GM13977 (cell line): ENCODE results near the gene COL5A1.

ENCODE experiments used
- DNase-seq: peaks from one replicate; pipeline ENCODE4 v3.0.0; 2012; ENCODE audit warnings: low spot score
- in situ Hi-C: fragments of 300-500 bp; cut with MboI; formaldehyde crosslinking; loops from one replicate; pipeline ENCODE4 v1.12.0; 2022; ENCODE audit warnings: low sequenced_read_pairs, low pct_unique_long_range_greater_than_20kb, mixed read lengths, inconsistent platforms; ENCODE audit not compliant: unreplicated experiment
- TF ChIP-seq, protein P1 (sequence below): IDR thresholded peaks from 2 replicates; pipeline ENCODE4 v1.5.1; 2012; ENCODE audit warnings: mild to moderate bottlenecking, control low read depth; ENCODE audit not compliant: insufficient read depth; ENCODE audit errors: extremely low read depth, missing control alignments

COL5A1 gene

DNA sequence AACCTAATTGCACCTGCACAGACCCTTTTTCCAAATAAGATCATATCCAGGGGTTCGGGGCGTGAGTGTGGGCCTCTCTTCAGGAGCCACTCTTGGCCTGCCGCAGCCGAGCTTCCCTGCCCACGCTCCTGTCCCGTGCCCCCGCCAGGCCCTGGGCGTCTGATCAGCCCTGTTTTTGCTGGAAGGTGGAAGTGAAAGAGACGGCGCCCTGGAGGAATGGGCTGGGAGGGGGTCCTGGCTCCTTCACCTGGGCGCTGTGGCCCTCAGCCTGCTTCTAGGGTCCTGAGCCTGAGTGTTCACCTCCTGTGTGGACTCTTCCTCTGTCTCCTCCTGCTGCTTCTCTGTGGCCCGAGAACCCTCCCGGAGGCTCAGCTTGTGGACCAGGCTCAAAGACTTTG, 11.2 kb upstream of the COL5A1 start:
- TF ChIP-seq, protein P1, sequence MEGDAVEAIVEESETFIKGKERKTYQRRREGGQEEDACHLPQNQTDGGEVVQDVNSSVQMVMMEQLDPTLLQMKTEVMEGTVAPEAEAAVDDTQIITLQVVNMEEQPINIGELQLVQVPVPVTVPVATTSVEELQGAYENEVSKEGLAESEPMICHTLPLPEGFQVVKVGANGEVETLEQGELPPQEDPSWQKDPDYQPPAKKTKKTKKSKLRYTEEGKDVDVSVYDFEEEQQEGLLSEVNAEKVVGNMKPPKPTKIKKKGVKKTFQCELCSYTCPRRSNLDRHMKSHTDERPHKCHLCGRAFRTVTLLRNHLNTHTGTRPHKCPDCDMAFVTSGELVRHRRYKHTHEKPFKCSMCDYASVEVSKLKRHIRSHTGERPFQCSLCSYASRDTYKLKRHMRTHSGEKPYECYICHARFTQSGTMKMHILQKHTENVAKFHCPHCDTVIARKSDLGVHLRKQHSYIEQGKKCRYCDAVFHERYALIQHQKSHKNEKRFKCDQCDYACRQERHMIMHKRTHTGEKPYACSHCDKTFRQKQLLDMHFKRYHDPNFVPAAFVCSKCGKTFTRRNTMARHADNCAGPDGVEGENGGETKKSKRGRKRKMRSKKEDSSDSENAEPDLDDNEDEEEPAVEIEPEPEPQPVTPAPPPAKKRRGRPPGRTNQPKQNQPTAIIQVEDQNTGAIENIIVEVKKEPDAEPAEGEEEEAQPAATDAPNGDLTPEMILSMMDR: no peak
- in situ Hi-C loops: no loop called here
- no peak for DNase-seq

DNA sequence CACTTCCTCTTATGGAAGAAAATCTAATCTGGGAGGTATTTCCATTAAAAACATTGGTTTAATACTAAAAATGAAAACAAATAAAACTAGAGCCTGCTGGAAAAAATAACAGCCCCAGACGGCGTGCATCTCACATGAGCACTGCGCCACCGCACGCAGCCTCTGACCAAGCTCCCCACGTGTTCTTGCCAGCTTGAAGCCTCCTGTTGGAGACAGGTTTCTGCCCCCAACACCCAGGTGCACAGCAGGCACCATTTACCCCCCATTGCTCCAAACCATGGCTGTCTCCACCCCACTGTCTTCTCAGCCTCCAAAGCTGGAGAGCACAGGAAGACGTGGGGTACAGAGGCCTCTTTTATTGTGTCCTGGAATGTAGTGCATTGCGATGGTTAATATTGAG, 10.7 kb upstream of the COL5A1 start:
- in situ Hi-C loops: no loop called here
- TF ChIP-seq, protein P1: no peak
- no peak for DNase-seq

DNA sequence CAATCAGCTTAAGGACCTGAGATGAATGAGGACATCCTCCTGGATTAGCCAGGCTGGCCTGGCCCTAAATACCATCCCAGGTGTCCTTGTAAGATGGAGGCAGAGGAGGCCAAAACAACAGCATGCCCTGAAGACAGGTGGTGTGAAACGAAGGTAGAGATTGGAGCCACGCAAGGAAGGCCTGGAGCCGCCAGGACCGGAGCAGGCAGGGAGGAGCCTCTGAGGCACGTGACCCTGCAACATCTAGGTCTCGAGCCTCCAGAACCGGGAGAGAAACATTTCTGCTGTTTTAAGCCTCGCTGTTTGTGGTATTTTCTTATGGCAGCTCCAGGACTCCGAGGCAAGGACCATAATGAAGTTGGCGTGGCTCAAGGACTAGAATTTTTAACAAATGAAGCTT, 9.7 kb upstream of the COL5A1 start:
- TF ChIP-seq, protein P1: no peak
- no peak for DNase-seq
- in situ Hi-C loops: no loop called here

DNA sequence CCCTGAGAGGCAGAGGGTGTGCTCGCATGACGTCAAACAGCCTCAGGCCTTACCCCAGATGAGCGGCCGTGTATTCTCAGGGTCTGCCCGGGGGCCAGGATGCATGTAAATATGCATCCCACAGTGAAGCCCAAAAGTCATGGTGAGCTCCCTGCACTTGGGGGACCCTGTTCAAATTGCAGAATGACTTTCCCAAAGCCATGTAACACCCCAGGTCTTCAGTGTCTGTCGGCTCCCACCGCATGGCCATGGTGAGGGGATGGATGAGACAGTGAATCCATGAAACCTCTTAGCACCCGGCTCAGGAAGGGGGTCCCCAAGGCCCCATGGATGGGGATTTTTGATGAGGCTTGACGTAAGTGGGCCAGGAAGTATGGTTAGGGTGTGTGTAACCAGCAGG, 9.3 kb upstream of the COL5A1 start:
- TF ChIP-seq, protein P1: no peak
- DNase-seq: no peak
- in situ Hi-C loops: no loop called here

DNA sequence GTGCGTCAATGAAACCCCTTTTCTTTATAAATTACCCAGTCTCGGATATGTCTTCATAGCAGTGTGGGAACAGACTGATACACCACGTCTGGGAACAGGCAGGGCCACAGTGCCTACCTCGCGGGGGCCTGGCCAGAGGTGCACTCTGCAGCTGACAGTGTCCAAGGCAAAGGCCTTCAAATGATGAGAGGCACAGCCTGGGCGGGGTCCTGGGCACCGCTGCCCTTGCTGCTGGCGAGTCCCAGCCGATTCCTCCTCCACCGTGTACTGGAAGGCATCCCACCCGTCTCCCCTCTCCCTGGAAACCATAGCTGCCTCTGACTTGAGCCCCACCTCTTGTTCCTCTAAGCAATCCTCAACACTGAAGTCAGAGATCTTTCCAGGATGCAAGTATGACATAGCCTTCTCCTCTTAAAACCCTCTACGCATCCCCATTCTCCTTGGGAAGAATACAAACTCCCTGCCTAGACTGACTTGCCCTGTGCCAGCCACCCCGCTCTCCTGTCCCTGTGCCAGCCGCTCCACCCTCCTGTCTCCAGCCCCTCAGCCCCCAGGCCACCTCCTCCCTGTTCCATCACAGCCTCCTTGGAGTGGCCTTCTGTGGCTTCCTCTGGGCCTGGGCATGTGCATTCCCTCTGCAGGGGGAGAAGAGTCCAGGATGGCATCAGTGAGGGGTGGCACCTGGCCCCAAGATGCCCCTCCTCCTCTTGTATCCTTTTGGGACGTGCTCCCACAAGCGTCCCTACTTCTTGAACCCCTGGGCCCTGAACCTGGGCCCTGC, 8.1 kb upstream of the COL5A1 start:
- TF ChIP-seq, protein P1: no peak
- no peak for DNase-seq
- in situ Hi-C loops: no loop called here

DNA sequence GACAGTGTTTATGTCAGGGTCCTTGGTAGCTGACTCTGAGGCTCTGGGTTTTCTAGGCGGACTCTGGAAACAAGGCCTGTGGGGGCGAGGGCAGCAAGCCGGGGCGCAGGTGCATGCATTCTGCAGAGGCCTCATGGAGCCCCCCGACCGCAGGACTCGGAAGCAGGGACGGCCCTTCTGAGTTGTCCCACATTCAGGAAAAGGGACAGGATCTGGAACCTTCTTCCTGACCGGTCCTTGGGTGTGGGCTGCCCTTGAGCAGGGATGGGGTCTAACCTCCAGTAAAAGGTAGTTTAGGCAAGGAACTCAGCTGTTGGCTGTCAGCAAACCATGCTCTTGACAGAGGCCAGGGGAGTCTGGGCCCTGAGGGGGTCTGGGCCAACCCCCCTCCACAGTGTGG, 7.4 kb upstream of the COL5A1 start:
- DNase-seq: no peak
- in situ Hi-C loops: no loop called here
- TF ChIP-seq, protein P1: no peak
